MM.1S (cell line): ENCODE results near the gene AKAP13.

Experiments
- DNase-seq: peaks from one replicate; pipeline ENCODE4 v3.0.0-alpha.2; 2015
- H2AFZ ChIP-seq: fragments of 300-600 bp; sonication (generic); 2 replicates; pipeline ENCODE4 v1.6.0; 2016; ENCODE audit warnings: antibody characterized with exemption, low read length
- H3F3A ChIP-seq: fragments of 300-600 bp; sonication (generic); 2 replicates; pipeline ENCODE4 v1.6.1; 2016; ENCODE audit warnings: mild to moderate bottlenecking, antibody characterized with exemption, low read length, moderate library complexity, mixed read lengths; ENCODE audit not compliant: insufficient read depth
- H3K27ac ChIP-seq: fragments of 300-600 bp; sonication (generic); 2 replicates; pipeline ENCODE4 v1.5.1; 2016; ENCODE audit warnings: mild to moderate bottlenecking, low read length
- H3K27me3 ChIP-seq: fragments of 300-600 bp; sonication (generic); replicated peaks from 2 replicates; pipeline ENCODE4 v1.6.0; 2016; ENCODE audit warnings: low read length; ENCODE audit not compliant: insufficient read depth
- H3K36me3 ChIP-seq: fragments of 300-600 bp; sonication (generic); replicated peaks from 2 replicates; pipeline ENCODE4 v1.6.1; 2016; ENCODE audit warnings: mild to moderate bottlenecking, low read length, mixed read lengths; ENCODE audit not compliant: insufficient read depth
- H3K4me1 ChIP-seq: fragments of 300-600 bp; sonication (generic); 2 replicates; pipeline ENCODE4 v1.6.1; 2016; ENCODE audit warnings: low read length, mixed read lengths
- H3K4me2 ChIP-seq: fragments of 300-600 bp; sonication (generic); 2 replicates; pipeline ENCODE4 v1.6.0; 2016; ENCODE audit warnings: low read depth, low read length
- H3K4me3 ChIP-seq: fragments of 300-600 bp; sonication (generic); 2 replicates; pipeline ENCODE4 v1.5.1; 2016; ENCODE audit warnings: low read length, mixed read lengths
- H3K79me2 ChIP-seq: fragments of 300-600 bp; sonication (generic); 2 replicates; pipeline ENCODE4 v1.6.1; 2016; ENCODE audit warnings: mixed run types, low read length, mixed read lengths
- H3K9ac ChIP-seq: fragments of 300-600 bp; sonication (generic); 2 replicates; pipeline ENCODE4 v1.6.1; 2016; ENCODE audit warnings: low read length, mixed read lengths
- H3K9me2 ChIP-seq: fragments of 300-600 bp; sonication (generic); replicated peaks from 2 replicates; pipeline ENCODE4 v1.6.1; 2016; ENCODE audit warnings: mild to moderate bottlenecking, low read length, mixed read lengths; ENCODE audit not compliant: insufficient read depth
- H3K9me3 ChIP-seq: fragments of 300-600 bp; sonication (generic); replicated peaks from 2 replicates; pipeline ENCODE4 v1.6.1; 2016; ENCODE audit warnings: mild to moderate bottlenecking, low read length, mixed read lengths; ENCODE audit not compliant: insufficient read depth
- H4K20me1 ChIP-seq: fragments of 300-600 bp; sonication (generic); 2 replicates; pipeline ENCODE4 v1.6.1; 2016; ENCODE audit warnings: mild to moderate bottlenecking, low read length, moderate library complexity, mixed read lengths; ENCODE audit not compliant: insufficient read depth
- CTCF ChIP-seq: fragments of 300-600 bp; sonication (generic); IDR thresholded peaks from 2 replicates; pipeline ENCODE4 v1.5.1; 2016; ENCODE audit warnings: antibody characterized with exemption, low read length, mixed read lengths
- EZH2 ChIP-seq: fragments of 300-600 bp; sonication (generic); optimal IDR thresholded peaks from 2 replicates; pipeline ENCODE3; 2017; ENCODE audit warnings: low read depth, mild to moderate bottlenecking, antibody characterized with exemption, low read length, mixed read lengths
- EZH2phosphoT487 ChIP-seq: fragments of 300-600 bp; sonication (generic); IDR thresholded peaks from 2 replicates; pipeline ENCODE4 v1.6.1; 2018; ENCODE audit warnings: antibody characterized with exemption, low read length

The AKAP13 gene

GRCh38 chr15:85593809-85594445 is 213.5 kb downstream of the AKAP13 start:
- Histone ChIP-seq H2AFZ (no peak overlapping the region), H3K27me3 (no peaks in the 10 kb centered on the region), H3K9me3 (no peaks in the 10 kb centered on the region), H3K4me3 (no peak overlapping the region), H3K36me3 (no peaks in the 10 kb centered on the region), H3K4me2 (no peak overlapping the region), H3K9ac (no peak overlapping the region), H3K79me2 (no peaks in the 10 kb centered on the region), H4K20me1 (no peaks in the 10 kb centered on the region), H3K4me1 (no peaks in the 10 kb centered on the region), H3F3A (no peaks in the 10 kb centered on the region), H3K9me2 (no peaks in the 10 kb centered on the region), H3K27ac (no peak overlapping the region)
- no peak for TF ChIP-seq EZH2
- no peak for TF ChIP-seq EZH2phosphoT487
- no peak for TF ChIP-seq CTCF
- no peak for DNase-seq

- no peaks in the 10 kb centered on the region for H3K79me2 ChIP-seq
- no peak overlapping the region for H3K4me2 ChIP-seq
- H4K20me1 ChIP-seq: no peaks in the 10 kb centered on the region
- no peak overlapping the region for H3K9ac ChIP-seq
- H3K27ac ChIP-seq: no peak overlapping the region
- H3K36me3 ChIP-seq: no peaks in the 10 kb centered on the region
- H3K4me3 ChIP-seq: no peak overlapping the region
- DNase-seq: no peak
- no peaks in the 10 kb centered on the region for H3K9me3 ChIP-seq
- H2AFZ ChIP-seq: no peak overlapping the region
- H3K4me1 ChIP-seq: no peaks in the 10 kb centered on the region
- TF ChIP-seq CTCF (no peak), EZH2 (no peak), EZH2phosphoT487 (no peak)
- no peaks in the 10 kb centered on the region for H3K27me3 ChIP-seq
- no peaks in the 10 kb centered on the region for H3F3A ChIP-seq
- no peaks in the 10 kb centered on the region for H3K9me2 ChIP-seq
Observed at GRCh38 chr15:85595804-85596536, 215.6 kb downstream of the AKAP13 start.

- Histone ChIP-seq H3F3A (no peaks in the 10 kb centered on the region), H3K9me3 (no peaks in the 10 kb centered on the region), H4K20me1 (no peaks in the 10 kb centered on the region), H3K4me2 (no peak overlapping the region), H3K9ac (no peak overlapping the region), H3K4me1 (no peaks in the 10 kb centered on the region), H3K79me2 (no peaks in the 10 kb centered on the region), H3K36me3 (no peaks in the 10 kb centered on the region), H2AFZ (no peak overlapping the region), H3K9me2 (no peaks in the 10 kb centered on the region), H3K4me3 (no peak overlapping the region), H3K27ac (no peak overlapping the region), H3K27me3 (no peaks in the 10 kb centered on the region)
- TF ChIP-seq EZH2 (no peak), CTCF (no peak), EZH2phosphoT487 (no peak)
- no peak for DNase-seq
Observed at GRCh38 chr15:85597155-85597815, 216.9 kb downstream of the AKAP13 start.
